Fibroblast of the aortic adventitia (primary cell): ENCODE measurements around the gene PCGF5. TPM values are rescaled to one million over a fixed set of nuclear protein-coding genes. Genes with fewer than 3 reads are reported as not detected.
"Not testable (repeated sequence)": the region's sequence is repeated elsewhere in the genome, so short reads cannot be mapped to it uniquely, and the experiment has no call there.

Source experiments
- DNase-seq: peaks from one replicate; pipeline ENCODE4 v3.0.0-alpha.2; 2010; ENCODE audit warnings: low read depth
- H3K4me3 ChIP-seq: 2 replicates; pipeline ENCODE4 v1.5.1; 2011; ENCODE audit warnings: low read depth, mild to moderate bottlenecking, control low read depth, low read length, moderate library complexity
- CTCF ChIP-seq: IDR thresholded peaks from 2 replicates; pipeline ENCODE4 v1.5.1; 2011; ENCODE audit warnings: mild to moderate bottlenecking, low read length, control low read depth, inconsistent platforms; ENCODE audit not compliant: insufficient read depth
- total RNA-seq: library from RNA; depleted of rRNA; stranded (reverse); fragments of >200 nt; gene quantifications from 2 replicates; pipeline ENCODE4 v1.2.3, GENCODE V29; 2012; ENCODE audit warnings: low replicate concordance

PCGF5 gene
- total RNA-seq, 1 donor: 44.8 TPM

- TF ChIP-seq CTCF: no peak
- no peak for DNase-seq
- H3K4me3 ChIP-seq: no peak overlapping the region
These were observed 73.9 kb downstream of the PCGF5 start for GRCh38 chr10:91294134-91294906.

GRCh38 chr10:91295346-91295745 lies 74.9 kb downstream of the PCGF5 start:
- DNase-seq: no peak
- H3K4me3 ChIP-seq: no peak overlapping the region
- no peak for TF ChIP-seq CTCF

- peak; percentile 23 for DNase-seq
- no peak overlapping the region for H3K4me3 ChIP-seq
- TF ChIP-seq CTCF: peak; percentile 29
These were observed 76.0 kb downstream of the PCGF5 start for GRCh38 chr10:91296471-91296870.

- DNase-seq: peak; percentile 79
- peak; percentile 93 for TF ChIP-seq CTCF
- peak overlapping the region; percentile 69 for H3K4me3 ChIP-seq
These were observed 77.9 kb downstream of the PCGF5 start for GRCh38 chr10:91298224-91298871.

GRCh38 chr10:91299999-91300575 lies 79.6 kb downstream of the PCGF5 start:
- H3K4me3 ChIP-seq: no peak overlapping the region
- TF ChIP-seq CTCF: no peak

GRCh38 chr10:91302946-91303345 lies 82.5 kb downstream of the PCGF5 start:
- H3K4me3 ChIP-seq, DNase-seq: not testable (repeated sequence)

More at GRCh38 chr10:91299999-91300575, 79.6 kb downstream of the PCGF5 start:
- no peak for DNase-seq

GRCh38 chr10:91305979-91306378 lies 85.5 kb downstream of the PCGF5 start:
- H3K4me3 ChIP-seq, DNase-seq: not testable (repeated sequence)
